ENCODE data around the gene NCR3LG1.
"Not testable (repeated sequence)": the region's sequence is repeated elsewhere in the genome, so short reads cannot be mapped to it uniquely, and the experiment has no call there.

NCR3LG1 gene

DNA sequence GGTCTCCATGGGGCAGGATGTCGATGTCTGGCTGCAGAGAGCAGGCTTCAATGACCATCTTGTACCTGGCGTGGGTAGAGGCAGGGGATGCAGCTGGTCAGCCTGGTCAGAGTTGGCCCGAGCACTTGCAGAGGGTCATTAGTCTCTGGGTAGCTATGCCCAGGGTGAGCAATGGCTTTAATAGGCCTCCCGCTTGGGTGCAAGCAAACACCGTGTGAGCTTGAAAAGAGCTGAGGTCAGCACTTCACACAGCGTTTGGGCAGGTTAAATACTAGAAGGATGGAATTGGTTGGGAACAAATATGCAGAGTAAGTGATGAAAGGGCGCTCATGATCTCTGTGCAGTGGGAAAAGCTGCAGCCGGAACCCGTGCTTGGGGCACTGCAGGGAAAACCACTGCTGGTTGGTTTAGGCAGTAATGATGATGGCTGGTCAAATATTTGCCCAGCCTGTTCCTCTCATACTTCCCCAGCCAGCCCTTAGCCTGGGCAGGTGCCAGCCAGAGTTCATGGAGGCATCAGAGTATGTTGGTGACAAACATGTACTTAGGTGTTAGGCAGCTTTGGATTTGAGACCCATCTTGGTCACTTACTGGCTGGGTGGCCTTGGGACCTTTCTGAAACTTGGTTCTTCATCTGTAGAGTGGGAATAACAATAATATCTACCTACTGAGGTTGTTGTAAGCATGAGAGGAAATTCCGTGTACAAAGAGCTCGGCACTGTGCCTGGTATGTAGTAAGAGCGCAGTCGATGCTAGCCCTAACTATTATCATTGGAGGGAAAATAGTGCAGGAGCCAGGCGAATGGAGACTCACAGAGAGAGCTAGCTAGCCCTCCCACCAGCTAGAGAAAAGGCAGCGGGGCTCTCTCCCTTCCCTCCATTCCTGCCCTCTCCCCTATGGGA, 62.1 kb downstream of the NCR3LG1 start:
- DNase-seq: no peak

DNA sequence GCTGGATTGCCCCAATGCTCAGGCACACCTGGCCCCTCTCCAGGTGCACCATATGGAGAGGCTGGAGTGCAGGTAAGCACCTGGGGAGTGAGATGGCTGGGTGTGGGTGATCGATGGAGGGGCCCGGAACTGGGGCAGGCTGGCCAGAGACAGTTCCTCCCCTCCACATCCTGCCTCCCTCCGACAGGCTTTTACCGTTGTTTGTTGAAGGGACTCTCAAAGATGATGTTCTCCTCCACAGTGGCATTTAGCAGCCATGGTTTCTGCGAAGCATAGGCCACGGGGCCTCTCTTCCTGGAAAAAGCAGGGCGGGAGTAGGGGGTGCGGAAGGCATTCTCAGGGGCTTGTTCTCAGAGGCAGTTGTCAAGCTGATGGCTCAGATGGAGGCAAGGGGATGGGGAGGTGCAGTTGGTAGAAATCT, 62.7 kb downstream of the NCR3LG1 start:
- DNase-seq: no peak

DNA sequence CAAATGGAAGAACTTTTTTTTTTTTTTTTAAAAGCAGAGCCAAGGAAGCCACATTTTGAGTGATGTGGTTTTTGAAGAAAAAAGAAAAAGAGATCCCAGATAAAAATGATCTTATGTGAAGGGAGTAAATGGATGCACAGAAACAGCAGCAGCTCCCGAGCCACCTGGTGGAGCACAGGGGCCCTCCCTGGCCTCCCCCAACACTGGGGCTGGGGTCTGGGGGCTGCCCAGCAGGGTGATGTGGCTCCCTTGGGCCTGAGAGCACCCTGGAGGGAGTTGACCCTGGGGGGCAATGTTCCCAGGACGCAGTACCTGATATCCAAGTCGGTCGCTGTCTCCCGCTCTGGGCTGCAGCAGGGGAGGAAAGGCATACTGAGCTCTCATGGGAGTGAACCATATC, 63.4 kb downstream of the NCR3LG1 start:
- DNase-seq: no peak

DNA sequence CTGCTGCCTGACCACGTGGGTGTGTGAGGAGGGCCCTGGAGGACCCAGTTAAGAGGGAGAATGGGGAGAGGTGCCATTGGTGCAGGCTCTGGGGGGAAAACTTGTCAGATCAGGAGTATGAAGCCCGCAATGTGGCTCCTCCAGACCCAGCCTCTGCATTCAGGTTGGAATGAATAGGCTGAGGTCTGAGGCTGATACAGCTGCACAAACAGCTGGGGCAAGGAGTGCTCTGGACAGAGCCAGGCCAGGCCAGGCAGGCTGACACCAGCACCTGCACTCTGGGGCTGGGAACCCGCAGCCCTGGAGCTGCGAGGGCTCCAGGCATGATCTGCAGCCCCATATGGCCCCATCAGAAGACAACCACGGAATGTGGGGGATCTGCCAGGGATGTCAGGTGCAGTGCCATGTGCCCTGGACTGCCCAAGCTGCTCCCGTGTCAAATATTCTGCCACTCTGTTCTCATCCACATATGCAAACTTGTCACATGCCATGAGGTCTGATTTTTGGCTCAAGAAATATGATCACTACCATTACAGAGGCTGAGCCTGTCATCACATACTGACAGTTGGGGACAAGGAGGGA, 64.0 kb downstream of the NCR3LG1 start:
- no peak for DNase-seq

DNA sequence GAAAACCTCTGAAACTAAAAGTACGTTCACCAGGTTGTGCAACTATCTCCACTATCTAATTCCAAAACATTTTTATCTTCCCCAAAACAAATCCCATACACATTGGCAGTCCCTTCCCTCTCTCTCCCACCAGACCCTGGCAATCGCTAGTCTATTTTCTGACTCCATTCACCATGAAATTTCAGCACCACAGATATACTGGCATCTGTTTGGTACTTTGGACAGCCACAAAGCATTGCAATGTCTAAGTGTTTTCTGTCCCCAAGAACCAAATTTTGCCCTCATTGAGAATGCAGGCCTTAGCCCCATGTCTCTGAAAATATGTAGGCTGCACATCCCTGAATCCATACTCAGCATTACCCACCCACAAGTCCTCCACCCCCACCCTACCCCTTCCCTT, 64.9 kb downstream of the NCR3LG1 start:
- no peak for DNase-seq

DNA sequence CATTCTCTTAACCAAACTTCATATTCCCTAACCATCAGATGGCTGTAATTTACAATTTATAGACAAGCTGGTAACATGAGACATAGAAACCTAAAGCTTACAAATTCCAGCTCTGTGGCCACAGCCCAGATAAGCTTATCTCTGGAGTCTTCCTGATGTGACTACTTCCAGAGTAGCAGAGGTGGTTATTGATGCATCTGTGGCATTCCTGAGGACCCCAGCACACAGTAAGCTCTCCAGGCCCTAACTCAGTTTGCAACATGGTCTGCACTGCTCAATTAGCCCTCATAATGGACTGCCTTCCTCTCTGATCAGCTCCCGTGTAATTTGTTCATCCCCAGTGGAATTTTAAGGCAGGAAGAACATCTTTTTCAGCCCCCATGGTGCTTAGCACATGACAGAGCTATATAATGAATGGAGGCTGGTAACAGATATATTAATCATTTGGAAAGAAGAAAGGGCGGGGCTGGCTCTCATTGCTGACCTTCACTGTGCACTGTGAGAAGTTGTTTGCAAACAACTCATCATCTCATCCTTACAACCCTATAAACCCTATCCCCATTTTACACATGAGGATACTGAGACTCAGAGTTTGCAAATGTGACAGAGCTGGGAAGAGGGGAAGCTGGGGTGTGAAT, 67.0 kb downstream of the NCR3LG1 start:
- no peak for DNase-seq

DNA sequence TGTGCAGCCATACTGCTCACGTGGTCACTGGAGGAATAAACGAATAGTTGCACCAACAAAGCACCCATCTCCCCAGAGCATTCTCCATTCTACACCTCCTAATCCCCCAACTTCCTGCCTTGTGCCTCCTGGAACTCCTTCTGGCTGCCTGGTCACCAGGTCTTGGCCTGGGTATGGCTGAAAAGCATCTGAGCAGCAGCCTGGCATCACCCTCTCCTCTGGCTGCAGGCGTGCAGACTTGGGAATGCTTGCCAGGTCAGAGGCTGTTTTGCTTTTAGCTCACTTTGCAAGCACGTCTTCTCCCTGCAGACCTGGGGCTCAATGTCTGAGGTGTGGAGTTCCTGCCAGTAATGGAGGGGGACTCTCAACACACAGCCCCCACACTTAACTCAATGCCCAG, 70.2 kb downstream of the NCR3LG1 start:
- DNase-seq: no peak

DNA sequence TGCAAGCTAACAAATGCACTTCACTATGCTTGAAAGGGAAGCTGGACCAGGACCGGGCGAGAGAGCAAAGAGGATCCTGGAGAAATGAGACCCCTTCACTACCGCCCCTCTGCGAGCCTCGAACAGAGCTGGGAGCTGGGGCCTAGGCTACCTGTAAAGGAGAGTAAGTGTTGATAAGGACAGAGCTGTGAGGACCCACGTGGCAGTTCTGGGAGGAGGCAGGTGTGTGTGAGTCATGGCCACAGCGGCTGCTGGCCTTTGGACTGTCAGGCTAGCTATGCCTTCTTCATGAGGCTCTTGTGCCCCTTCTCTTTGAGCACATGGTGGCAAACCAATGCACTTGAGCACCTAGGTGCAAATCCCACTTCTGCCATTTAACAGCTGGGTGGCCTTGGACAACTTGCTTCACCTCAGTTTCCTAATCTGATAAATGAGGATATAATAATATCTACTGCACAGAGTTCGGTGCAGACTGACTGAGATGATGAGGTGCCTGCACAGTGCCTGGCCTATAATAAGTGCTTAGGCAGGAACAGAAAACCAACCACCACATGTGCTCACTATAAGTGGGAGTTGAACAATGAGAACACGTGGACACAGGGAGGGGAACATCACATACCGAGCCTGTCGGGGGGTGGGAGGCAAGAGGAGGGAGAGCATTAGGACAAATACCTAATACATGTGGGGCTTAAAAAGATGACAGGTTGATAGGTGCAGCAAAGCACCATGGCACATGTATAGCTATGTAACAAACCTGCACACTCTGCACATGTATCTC, 72.1 kb downstream of the NCR3LG1 start:
- DNase-seq: no peak

DNA sequence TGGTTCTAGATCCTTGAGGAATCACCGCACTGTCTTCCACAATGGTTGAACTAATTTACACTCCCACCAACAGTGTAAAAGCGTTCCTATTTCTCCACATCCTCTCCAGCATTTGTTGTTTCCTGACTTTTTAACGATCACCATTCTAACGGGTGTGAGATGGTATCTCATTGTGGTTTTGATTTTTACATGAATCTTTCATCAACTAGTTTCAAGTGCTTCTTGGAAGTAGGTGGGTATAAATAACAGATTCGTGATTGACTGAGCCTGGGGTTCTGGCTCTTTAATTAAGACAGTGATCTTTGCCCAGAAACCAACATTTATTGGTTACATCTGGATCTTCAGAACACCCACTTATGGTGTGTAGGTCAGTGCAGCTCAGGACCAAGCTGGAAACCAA, 74.6 kb downstream of the NCR3LG1 start:
- DNase-seq: not testable (repeated sequence)

Measured in SW 1271 (cell line).